Right atrium auricular region (tissue), 2 donors: ENCODE results near the gene GMPR. TPM values are rescaled to one million over a fixed set of nuclear protein-coding genes. Genes with fewer than 3 reads are reported as not detected.
A peak's percentile ranks its signal among the peaks of the same experiment; 100 is the strongest.

ENCODE experiments used
- DNase-seq: peaks from one replicate; pipeline ENCODE4 v3.0.0-alpha.2; 2019; ENCODE audit warnings: low spot score
- H3K27ac ChIP-seq, 2 donors: fragments of 200-600 bp; sonication (generic); 1 replicate in 1 of 2; 2 replicates in 1 of 2; pipeline ENCODE4 v1.5.1; 2016 to 2019
- H3K27me3 ChIP-seq, 2 donors: fragments of 200-600 bp; sonication (generic); one replicate each; pipeline versions ENCODE4 v1.5.1 to v1.6.0; 2017 to 2019
- H3K36me3 ChIP-seq: fragments of 200-600 bp; sonication (generic); one replicate; pipeline ENCODE4 v1.5.1; 2016
- H3K4me1 ChIP-seq, 2 donors: fragments of 200-600 bp; sonication (generic); one replicate each; pipeline versions ENCODE4 v1.5.1 to v1.6.0; 2017 to 2019
- H3K4me3 ChIP-seq, 2 donors: fragments of 200-600 bp; sonication (generic); 1 replicate in 1 of 2; 2 replicates in 1 of 2; pipeline ENCODE4 v1.5.1; 2017 to 2019; ENCODE audit warnings: mild to moderate bottlenecking in 1 of 2, moderate library complexity in 1 of 2
- H3K9me3 ChIP-seq, 2 donors: fragments of 200-600 bp; sonication (generic); one replicate each; pipeline ENCODE4 v1.5.1; 2019
- CTCF ChIP-seq, 2 donors: fragments of 200-600 bp; sonication (generic); IDR thresholded peaks; one replicate each; pipeline ENCODE4 v1.5.1; 2019; ENCODE audit warnings: antibody characterized with exemption in 2 of 2
- total RNA-seq, 2 donors: library from RNA; depleted of rRNA; stranded (reverse); fragments of >200 nt; gene quantifications; one replicate each; pipeline ENCODE4 v1.1.0, GENCODE V29; 2016

GMPR gene
- total RNA-seq, 2 donors from 2014 or later: 70.1 to 89.5 TPM

- Histone ChIP-seq H3K27ac (no peak overlapping the region), H3K4me3 (no peak overlapping the region), H3K27me3 (no peaks in the 10 kb centered on the region), H3K36me3 (no peaks in the 10 kb centered on the region), H3K4me1 (peaks cover 0 to 23% of the 10 kb centered on the region in 2 donors), H3K9me3 (no peaks in the 10 kb centered on the region)
- no peak for TF ChIP-seq CTCF (IDR thresholded peaks at IDR 0.05)
- DNase-seq: no peak
Measured at GRCh38 chr6:16272201-16272600, 33.8 kb downstream of the GMPR start.

- H3K36me3 ChIP-seq: no peaks in the 10 kb centered on the region
- DNase-seq: no peak
- H3K4me3 ChIP-seq: no peak overlapping the region
- no peaks in the 10 kb centered on the region for H3K9me3 ChIP-seq
- H3K27me3 ChIP-seq: no peaks in the 10 kb centered on the region
- no peak overlapping the region for H3K27ac ChIP-seq
- H3K4me1 ChIP-seq: peaks cover 0 to 34% of the 10 kb centered on the region in 2 donors
- no peak for TF ChIP-seq CTCF (IDR thresholded peaks at IDR 0.05)
Measured at GRCh38 chr6:16273256-16273655, 34.9 kb downstream of the GMPR start.

- no peaks in the 10 kb centered on the region for H3K27me3 ChIP-seq
- no peak for DNase-seq
- no peak for TF ChIP-seq CTCF (IDR thresholded peaks at IDR 0.05)
- H3K27ac ChIP-seq: no peak overlapping the region
- no peak overlapping the region for H3K4me3 ChIP-seq
- peaks cover 0 to 41% of the 10 kb centered on the region in 2 donors for H3K4me1 ChIP-seq
- no peaks in the 10 kb centered on the region for H3K9me3 ChIP-seq
- peaks cover 11% of the 10 kb centered on the region for H3K36me3 ChIP-seq
Measured at GRCh38 chr6:16274483-16274882, 36.1 kb downstream of the GMPR start.

GRCh38 chr6:16274885-16275589, 36.6 kb downstream of the GMPR start:
- Histone ChIP-seq H3K36me3 (peaks cover 11% of the 10 kb centered on the region), H3K27ac (no peak overlapping the region), H3K27me3 (no peaks in the 10 kb centered on the region), H3K9me3 (no peaks in the 10 kb centered on the region), H3K4me3 (no peak overlapping the region), H3K4me1 (peaks cover 0 to 41% of the 10 kb centered on the region in 2 donors)
- no peak for DNase-seq
- TF ChIP-seq CTCF (IDR thresholded peaks at IDR 0.05): no peak

- H3K4me1 ChIP-seq: peaks cover 0 to 34% of the 10 kb centered on the region in 2 donors
Measured at GRCh38 chr6:16277101-16277981, 39.0 kb downstream of the GMPR start.

More at GRCh38 chr6:16277101-16277981, 39.0 kb downstream of the GMPR start:
- Histone ChIP-seq H3K27me3 (no peaks in the 10 kb centered on the region), H3K4me3 (no peak overlapping the region), H3K36me3 (peaks cover 11% of the 10 kb centered on the region), H3K27ac (peak overlapping the region; percentile 74 to 86), H3K9me3 (no peaks in the 10 kb centered on the region)
- DNase-seq: peak; percentile 79
- peak in 1 of 2 donors; percentile 64 for TF ChIP-seq CTCF (IDR thresholded peaks at IDR 0.05)
